ENCODE measurements around the gene CMC4.

The CMC4 gene

DNA sequence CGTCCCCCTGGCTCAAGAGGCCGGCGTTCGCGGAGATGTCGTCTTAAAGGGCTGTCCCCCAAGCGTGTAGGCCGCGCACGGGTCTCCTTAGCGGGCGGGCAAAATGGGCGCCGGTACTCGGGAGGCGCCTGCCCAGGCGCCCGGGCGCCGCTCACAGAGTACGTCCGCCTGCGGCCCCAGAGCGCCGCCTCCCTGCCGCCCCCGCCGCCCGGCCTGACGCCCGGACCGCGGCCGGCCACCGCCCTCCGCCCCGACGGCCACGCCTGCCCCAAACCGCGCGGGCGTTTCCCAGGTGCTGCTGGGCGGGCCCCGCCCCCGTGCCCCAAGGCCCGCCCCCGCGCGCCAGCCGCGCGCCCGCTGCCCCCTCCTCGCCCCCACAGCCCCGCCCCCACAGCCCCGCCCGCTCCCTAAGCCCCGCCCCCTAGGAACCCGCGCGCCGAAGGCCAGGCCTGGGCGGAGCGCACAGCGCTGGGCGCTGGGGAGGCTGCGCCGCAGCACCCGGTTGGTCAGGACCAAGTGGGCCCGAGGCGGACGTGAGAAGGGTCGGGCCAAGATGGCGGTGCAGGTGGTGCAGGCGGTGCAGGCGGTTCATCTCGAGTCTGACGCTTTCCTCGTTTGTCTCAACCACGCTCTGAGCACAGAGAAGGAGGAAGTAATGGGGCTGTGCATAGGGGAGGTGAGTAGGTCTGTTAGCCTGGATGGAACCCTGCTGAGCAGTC lies at the start of gene CMC4, which contains the start of the genes BRCC3 and MTCP1:
Gene CMC4, minus strand, starts transcription at position 162 of the 719 bp plus-strand sequence. CDS start 7,113 bp downstream, outside the sequence.
Gene BRCC3, plus strand, starts transcription at position 534 of the 719 bp plus-strand sequence. Its CDS starts 20 bp downstream, at position 554.
Gene MTCP1, minus strand, starts transcription at position 162 of the 719 bp plus-strand sequence. CDS start 5,126 bp downstream, outside the sequence.
- peak; percentile 70 to 92 for DNase-seq

DNA sequence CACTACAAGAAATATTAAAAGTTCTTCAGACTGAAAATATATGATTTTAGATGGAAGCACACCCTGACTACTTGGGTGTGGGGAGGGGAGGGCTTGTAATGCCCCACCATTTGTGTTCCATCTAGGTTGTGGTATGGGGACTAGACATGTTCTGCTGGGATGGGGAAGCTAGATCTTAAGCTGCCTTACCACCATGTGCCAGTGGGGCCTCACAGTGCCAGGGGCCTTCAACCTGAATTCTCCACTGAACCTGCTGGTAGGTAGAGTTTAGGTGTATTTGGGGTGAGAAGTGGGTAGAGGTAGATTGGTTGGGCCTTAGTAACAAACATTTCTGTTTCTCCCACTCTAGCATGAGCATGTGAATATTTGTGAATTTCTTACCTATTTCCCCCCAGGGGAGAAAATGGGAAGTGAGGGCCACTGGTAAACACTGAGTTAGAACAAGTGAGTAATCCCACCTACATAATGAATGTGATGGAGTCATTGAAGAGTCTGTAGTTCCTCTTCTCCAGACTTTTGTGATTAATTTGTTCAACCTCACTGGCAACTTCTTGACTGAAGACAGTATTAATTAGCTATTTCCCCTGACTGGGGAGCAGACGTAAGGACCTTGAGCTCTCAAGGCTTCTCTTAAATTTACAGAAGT lies 44.4 kb upstream of the CMC4 start:
- DNase-seq: no peak

DNA sequence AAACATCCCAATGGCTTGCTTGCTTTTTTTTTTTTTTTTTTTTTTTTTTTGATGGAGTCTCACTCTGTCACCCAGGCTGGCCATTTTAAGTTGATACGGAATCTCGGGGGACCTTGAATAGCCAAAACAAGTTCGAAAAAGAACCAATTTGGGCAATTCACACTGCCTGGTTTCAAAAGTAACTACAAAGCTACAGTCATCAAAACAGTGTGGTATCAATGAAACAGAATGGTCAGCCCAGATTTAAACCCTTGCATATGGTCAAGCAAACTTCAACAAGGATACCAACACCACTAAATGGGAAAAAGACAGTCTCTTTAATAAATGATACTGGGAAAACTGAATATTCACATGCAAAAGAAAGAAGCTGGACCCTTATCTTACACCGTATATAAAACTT lies 42.2 kb upstream of the CMC4 start:
- DNase-seq: no peak

- no peak for DNase-seq
Observed at GRCh38 chrX:155112171-155112570, 41.2 kb upstream of the CMC4 start.

- no peak for DNase-seq
Observed at GRCh38 chrX:155108427-155108826, 37.5 kb upstream of the CMC4 start.

DNA sequence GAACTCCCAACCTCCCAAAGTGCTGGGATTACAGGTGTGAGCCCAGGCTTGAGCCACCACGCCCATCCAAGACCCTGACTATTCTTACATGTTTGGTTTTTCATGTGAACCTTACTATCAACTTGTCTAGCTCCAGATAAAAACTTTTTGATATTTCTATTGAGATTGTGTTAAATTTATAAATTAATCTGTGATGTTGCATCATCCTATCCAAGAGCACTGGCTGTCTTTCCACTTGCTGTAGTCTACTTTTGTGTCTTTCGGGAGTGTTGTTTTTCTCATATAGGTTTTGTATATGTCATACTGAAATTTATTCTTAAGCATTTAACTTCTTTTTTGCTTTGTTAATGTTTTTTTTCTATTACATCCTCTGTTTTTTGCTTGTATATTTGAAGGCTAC lies 35.0 kb upstream of the CMC4 start:
- no peak for DNase-seq

DNA sequence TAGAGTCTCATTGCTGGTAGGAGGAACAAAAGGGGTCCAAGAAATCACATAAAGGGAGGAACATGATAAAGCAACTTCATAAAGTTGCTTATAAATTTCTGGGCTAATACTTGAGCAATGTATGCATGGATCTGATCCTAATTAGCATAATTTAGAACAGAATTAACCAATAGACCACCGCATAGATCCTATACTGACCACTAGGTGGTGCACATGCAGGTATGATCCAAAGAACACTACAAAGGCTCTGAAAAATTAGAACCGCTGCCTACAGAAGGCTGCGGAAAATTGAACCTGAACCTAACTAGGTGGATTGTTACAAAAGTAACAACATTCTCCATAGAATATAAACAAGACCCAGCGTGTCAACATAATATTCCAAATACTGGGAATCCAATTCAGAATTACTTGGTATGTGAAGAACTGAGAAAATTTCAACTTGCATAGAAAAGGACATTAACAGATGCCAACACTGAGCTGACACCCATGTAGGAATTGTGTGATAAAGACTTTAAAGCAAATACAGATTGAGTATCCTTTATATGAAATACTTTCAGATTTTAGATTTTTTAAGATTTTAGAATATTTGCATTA lies 23.6 kb upstream of the CMC4 start:
- no peak for DNase-seq

DNA sequence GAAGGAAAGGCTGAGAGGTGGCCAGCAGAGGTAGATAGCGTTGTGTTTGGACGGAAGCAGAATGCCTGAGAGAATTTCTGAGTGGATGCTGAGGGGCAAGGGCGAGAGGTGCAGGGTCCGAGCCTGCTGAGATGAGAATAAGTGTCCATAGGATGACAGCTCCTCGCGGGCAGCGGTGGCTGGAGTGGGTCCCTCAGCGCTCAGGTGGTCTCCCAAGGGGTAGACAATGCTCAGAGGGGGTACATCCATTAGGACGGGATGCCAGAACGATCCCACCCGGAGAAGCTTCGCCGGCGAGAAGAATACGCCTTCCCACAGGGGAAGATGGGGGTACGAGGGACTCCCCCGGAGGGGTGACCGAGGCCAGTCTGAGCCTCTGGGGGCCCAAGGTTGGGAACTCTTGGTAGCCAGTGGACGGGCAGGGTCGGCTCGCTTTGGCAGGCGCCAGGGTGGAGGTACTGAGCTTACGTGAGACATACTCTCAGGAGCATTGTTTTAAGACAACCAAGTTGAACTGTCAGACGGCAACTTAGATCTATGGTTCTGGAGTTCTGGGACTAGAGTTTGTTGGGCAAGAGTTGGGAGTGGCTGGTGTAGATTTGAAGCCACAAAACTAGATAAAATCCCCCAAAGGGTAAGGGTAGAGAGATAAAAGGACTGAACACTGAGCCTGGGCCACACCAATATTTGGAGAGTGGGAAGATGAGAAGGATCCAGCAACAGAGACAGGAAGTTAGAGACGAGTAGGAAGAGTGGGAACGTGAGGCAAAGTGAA lies 16.2 kb upstream of the CMC4 start:
- no peak for DNase-seq

DNA sequence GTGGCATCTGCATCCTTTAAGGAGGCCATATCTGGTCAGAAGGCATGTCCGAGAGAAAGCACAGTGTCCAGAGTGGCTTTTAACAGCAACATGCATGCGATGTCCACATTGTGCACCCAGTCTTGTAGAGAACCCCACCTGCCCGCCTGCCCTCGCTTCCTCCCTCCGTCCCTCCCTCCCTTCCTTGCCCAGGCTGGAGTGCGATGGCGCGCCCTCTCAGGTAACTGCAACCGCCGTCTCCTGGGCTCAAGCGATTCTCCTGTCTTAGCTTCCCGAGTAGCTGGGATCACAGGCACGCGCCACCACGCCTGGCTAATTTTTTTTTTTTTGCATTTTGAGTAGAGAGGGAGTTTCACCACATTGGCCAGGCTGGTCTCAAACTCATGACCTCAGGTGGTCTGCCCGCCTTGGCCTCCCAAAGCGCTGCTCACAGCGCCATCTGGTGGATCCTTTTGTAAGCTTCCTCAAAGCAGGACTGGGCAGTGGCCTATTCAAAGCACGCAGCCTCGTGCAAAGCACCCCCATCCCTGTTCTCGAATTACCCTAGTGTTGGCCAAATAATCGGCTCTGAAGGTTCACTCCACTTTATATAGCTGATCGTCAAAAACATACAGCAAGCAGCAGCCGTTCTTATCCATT lies 15.4 kb upstream of the CMC4 start:
- DNase-seq: no peak

GRCh38 chrX:155071694-155072280 lies 851 bp upstream of the CMC4 start:
- DNase-seq: no peak

DNA sequence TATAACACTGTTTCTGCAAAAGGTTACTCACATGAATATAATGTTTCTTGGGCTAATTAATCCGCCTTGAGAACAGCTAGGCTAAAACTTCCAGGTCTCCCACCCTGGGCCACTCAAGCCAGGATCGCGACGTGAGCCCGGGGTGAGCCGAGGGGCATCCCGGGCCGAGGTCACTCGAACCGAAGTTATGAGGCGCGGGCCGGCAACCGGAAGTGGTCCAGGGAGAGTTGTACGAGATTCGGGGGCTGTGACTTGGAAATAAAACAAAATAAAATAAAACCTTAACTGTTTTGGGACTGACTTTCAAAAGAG lies 317 bp downstream of the CMC4 start:
- DNase-seq: no peak

- DNase-seq: no peak
Observed at GRCh38 chrX:155070038-155070437, 898 bp downstream of the CMC4 start.

DNA sequence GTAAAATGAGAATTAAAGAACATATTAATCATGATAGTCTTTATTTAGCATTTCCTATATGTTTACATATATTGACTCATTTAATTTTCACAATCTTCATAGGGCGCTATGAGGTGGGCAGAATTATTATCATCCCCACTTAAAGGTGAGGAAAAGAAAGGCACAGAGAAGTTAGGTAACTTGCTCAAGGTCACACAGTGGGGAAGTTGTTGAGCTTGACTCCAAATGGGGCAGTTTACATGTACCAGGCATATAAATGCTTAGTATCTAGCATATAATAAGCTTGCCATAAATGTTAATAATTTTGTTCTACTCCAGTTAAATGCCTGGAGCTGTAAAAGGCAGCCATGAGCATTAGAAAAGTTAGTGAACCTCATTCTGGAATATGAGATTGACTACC lies 1.5 kb downstream of the CMC4 start:
- DNase-seq: no peak

DNA sequence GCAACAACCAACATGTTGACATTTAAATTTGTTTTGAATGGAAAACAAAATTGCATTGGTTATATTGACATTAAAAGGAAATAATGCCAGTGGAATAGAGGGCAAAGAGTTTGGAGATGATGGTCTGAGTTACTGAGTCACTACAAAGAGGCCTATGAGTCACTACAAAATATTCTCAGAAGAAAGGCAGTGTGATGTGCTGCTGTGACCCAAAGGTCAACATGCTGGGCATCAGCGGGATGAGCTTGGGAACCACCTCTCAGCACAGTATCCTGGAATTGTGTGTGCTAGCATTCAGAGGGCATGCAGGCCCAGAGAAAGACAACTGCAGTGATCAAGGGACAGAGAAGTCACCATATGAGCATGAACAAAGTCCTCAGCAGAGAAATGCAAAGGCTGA lies 2.8 kb downstream of the CMC4 start:
- no peak for DNase-seq

GRCh38 chrX:155065035-155065734 lies 5.8 kb downstream of the CMC4 start:
- no peak for DNase-seq

DNA sequence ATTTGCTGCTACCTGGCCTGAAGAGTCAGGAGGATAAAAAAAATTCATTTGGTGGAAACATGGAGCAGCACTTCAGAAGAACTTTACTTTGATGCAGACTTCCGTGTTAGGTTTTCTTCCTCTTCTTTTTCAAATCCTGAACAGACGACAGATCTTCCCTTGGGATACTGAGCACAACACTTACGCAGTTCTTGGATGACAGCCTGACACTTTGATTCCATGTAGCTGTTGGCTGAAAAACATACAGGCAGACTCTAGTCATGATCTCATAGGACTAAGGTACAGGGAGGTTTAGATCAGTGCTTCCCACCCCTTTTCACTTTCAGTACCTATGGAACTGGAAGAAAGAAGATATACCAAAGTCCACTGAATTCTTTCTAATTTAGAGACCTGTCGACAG lies 9.2 kb downstream of the CMC4 start:
- no peak for DNase-seq

DNA sequence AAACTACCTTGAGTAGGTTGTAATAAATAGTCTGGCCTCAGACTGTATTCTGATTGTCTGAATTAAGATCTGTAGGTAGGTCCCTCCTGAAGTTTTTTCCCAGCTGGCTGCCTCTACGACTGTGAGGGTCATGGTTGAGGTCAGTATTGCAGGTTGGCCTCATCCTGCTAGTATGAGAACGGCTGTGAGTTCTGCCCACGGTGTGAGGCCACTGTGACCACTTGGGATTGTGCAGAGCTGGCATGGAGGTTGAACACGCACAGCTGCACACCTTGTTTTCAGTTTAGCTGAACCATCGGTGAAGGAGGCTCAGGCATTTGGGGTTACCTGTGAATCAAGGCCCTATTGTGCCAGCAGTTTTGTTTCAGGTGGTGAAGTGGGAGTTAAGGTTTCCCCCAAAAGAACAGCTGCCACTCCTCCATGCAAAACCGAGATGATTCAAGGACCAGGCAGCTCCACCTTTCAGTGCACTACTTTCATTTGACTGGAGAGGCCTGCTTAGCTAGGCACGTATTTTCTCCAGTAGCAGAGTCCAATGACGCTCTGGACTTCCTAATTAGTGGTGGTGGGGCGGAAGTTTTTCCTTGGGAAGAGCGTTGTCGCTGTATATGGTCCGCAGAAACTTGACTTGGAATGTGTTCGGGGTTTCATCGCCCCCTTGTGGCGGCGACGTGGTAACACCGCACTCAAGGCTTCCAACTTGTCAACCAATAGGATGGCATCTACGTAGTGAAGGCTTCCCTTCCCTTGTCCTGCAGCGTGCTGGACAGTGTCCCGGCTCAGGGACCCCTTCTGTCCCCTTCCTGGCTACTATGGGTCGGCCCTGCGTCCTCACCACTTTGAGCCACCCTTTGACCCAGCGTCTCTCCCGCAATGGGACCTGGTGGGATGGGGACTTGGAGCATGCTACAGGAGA lies 13.8 kb downstream of the CMC4 start:
- peak; percentile 7 to 48 for DNase-seq

GRCh38 chrX:155056471-155056870 lies 14.5 kb downstream of the CMC4 start:
- DNase-seq: no peak

GRCh38 chrX:155055494-155055893 lies 15.4 kb downstream of the CMC4 start:
- no peak for DNase-seq

DNA sequence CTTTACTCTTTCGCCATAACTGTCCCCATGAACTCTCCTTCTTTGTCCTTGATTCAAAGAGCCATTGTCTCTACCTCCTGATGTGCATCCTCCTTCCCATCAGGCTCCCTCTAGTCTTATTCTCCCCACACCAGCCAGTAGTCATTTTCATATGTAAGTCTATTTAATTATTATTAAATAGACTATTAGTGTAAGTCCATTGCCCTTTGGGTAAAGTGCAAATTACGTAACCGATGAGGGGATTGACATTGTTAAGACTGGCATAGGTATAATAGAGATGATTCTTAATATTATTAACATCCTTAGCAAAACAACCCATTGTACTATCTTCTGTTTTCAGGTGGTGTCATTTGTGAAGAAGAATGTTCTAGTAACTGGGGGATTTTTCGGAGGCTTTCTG lies 16.7 kb downstream of the CMC4 start:
- DNase-seq: no peak

DNA sequence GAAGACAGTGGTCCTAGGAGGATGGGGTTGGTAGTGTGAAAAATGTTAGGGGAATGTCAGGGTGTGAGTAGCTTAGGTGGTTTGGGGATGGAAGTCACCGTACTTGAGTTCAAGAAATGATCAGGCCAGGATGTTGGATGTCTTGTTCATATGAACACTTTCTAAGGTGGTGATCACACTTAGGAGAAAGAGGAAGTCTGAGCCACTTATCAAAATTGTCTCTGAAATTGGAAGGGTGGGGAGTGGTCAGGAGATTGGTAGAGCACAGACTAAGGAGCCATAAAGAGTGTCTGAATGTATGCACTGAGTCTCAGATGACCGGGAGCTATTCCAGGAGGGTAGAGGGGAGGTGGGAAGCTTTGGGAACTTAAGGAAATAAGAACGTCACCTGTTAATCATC lies 17.3 kb downstream of the CMC4 start:
- DNase-seq: no peak

Measured in NCI-H1930 (cell line).